ENCODE data around the gene MRPL52.
A peak's percentile ranks its signal among the peaks of the same experiment; 100 is the strongest.

MRPL52 gene

DNA sequence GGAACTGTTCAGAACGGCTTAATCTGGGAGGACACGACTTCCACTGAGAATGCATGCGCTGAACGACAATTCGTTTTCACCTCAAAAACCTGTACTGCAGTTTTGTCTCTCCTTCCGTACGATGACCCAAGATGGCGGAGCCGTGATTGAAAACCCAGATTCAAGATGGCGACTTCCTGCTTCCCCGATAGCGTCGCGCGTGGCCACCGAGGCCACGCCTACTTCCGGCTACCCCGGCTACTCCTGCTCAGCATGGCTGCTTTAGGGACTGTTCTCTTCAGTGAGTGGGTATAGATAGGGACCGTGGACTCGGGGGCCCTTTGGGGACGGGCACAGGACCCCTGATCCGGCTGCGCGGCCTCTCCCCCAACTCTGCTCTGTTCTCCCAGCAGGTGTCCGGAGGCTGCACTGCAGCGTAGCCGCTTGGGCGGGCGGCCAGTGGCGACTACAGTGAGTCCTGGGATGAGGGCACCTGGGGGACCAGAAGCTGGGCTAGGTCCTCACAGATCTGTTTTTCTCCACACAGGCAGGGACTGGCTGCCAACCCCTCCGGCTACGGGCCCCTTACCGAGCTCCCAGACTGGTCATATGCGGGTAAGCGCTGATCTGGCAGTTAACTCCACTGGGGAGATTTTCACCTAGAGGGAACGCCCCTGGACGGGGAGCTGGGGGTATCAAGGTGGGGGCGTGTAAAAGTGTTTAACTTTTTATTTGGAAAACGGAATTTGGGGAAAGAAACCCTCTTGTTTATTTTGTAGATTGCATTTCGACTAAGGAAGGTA is at the start of gene MRPL52:
TSS of gene MRPL52 (plus strand) at position 227 of the 782 bp plus-strand sequence. CDS start at position 253, 26 bp downstream.
- H3K4me3 ChIP-seq (ENCODE audit: low read length), result peak within 1 kb of the TSS; percentile 96
- no peaks in the 10 kb centered on the region for H3K27me3 ChIP-seq (ENCODE audit: control insufficient read depth, low read length)
- peak within 1 kb of the TSS; percentile 71 for H3K27ac ChIP-seq (ENCODE audit: low read depth, low read length)
- H3K4me2 ChIP-seq (ENCODE audit: low read length), result peak within 1 kb of the TSS; percentile 77
- TF ChIP-seq, protein P1, sequence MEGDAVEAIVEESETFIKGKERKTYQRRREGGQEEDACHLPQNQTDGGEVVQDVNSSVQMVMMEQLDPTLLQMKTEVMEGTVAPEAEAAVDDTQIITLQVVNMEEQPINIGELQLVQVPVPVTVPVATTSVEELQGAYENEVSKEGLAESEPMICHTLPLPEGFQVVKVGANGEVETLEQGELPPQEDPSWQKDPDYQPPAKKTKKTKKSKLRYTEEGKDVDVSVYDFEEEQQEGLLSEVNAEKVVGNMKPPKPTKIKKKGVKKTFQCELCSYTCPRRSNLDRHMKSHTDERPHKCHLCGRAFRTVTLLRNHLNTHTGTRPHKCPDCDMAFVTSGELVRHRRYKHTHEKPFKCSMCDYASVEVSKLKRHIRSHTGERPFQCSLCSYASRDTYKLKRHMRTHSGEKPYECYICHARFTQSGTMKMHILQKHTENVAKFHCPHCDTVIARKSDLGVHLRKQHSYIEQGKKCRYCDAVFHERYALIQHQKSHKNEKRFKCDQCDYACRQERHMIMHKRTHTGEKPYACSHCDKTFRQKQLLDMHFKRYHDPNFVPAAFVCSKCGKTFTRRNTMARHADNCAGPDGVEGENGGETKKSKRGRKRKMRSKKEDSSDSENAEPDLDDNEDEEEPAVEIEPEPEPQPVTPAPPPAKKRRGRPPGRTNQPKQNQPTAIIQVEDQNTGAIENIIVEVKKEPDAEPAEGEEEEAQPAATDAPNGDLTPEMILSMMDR (IDR thresholded peaks at IDR 0.05; ENCODE audit: low read depth, low read length, poor library complexity, severe bottlenecking), result no peak
- peaks cover 37% of the 10 kb centered on the region for H3K36me3 ChIP-seq (ENCODE audit: control insufficient read depth, low read length)
- peaks cover 45% of the 10 kb centered on the region for H3K4me1 ChIP-seq (ENCODE audit: control insufficient read depth, low read length)
- no peaks in the 10 kb centered on the region for H4K20me1 ChIP-seq (ENCODE audit: control insufficient read depth, insufficient read depth, low read depth, low read length)
- H3K9me3 ChIP-seq (ENCODE audit: control insufficient read depth, insufficient read depth, low read length), result no peaks in the 10 kb centered on the region
- H3F3A ChIP-seq (ENCODE audit: control insufficient read depth, insufficient read depth), result peaks cover 15% of the 10 kb centered on the region
- no peaks in the 10 kb centered on the region for H3K9me2 ChIP-seq (replicated peaks; ENCODE audit: control insufficient read depth, low read length)
- H3K79me2 ChIP-seq (ENCODE audit: control insufficient read depth, low read length), result peaks cover 29% of the 10 kb centered on the region

DNA sequence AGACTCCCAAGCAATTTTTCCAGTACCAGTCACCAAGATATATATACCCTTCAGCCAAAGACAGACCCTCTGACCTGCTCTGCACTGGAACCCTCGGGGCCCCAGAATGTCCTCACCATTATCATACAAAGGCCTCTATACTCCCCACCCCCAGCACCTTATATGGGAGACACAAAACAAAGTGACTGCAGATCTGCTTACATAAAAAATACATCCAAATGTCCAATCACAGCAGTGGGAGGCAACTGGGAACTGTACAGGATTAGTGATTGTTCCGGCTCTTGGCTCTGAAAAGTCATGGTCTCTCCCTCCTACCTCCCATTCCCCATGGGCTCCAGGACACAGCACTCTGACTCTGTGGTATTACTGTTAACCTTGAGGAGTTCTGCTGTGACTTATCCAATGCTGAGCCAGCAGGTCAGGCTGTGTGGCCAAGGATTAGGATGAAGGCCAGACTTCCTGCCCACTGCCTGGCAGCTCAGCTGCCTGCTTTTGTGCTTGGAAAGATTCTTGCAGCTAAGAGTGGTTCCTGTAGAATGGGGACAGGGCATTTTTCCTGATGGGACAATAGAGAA is 49.5 kb upstream of the MRPL52 start:
- Histone ChIP-seq H3K9me2 (replicated peaks; ENCODE audit: control insufficient read depth, low read length) (no peaks in the 10 kb centered on the region), H3K4me3 (ENCODE audit: low read length) (no peak overlapping the region), H3K27ac (ENCODE audit: low read depth, low read length) (0 out of 2 replicates have a peak overlapping the region, but pooled peaks have one; percentile 0), H3K4me1 (ENCODE audit: control insufficient read depth, low read length) (peaks cover 60% of the 10 kb centered on the region), H3K27me3 (ENCODE audit: control insufficient read depth, low read length) (no peaks in the 10 kb centered on the region), H3K36me3 (ENCODE audit: control insufficient read depth, low read length) (peaks cover 61% of the 10 kb centered on the region), H3F3A (ENCODE audit: control insufficient read depth, insufficient read depth) (peaks cover 9% of the 10 kb centered on the region), H3K9me3 (ENCODE audit: control insufficient read depth, insufficient read depth, low read length) (no peaks in the 10 kb centered on the region), H4K20me1 (ENCODE audit: control insufficient read depth, insufficient read depth, low read depth, low read length) (no peaks in the 10 kb centered on the region), H3K79me2 (ENCODE audit: control insufficient read depth, low read length) (peaks cover 57% of the 10 kb centered on the region), H3K4me2 (ENCODE audit: low read length) (no peak overlapping the region)
- TF ChIP-seq, protein P1 (IDR thresholded peaks at IDR 0.05; ENCODE audit: low read depth, low read length, poor library complexity, severe bottlenecking), result no peak
- TF ChIP-seq EZH2phosphoT487 (IDR thresholded peaks at IDR 0.05; ENCODE audit: borderline replicate concordance, low read length), result no peak

DNA sequence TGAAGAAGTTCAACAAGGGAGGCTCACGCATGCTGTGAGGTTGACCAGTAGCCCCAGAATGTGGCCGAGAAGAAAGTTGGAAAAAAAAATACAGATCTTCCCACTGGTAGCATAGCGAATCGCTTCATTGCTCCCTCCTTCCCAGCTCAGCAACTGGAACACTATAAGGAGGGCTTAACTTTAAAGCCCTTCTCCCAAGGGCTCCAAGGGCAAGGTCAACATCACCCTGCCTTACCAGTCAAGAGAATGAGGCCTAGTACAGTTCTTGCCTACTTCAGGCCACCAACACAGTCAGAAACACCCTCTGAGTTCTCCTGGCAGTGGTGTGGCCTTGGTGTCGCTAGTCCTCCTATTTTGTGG is 48.8 kb upstream of the MRPL52 start:
- H3K36me3 ChIP-seq (ENCODE audit: control insufficient read depth, low read length), result peaks cover 56% of the 10 kb centered on the region
- H4K20me1 ChIP-seq (ENCODE audit: control insufficient read depth, insufficient read depth, low read depth, low read length), result no peaks in the 10 kb centered on the region
- peak overlapping the region; percentile 30 for H3K27ac ChIP-seq (ENCODE audit: low read depth, low read length)
- H3K27me3 ChIP-seq (ENCODE audit: control insufficient read depth, low read length), result no peaks in the 10 kb centered on the region
- H3K79me2 ChIP-seq (ENCODE audit: control insufficient read depth, low read length), result peaks cover 60% of the 10 kb centered on the region
- H3F3A ChIP-seq (ENCODE audit: control insufficient read depth, insufficient read depth), result peaks cover 9% of the 10 kb centered on the region
- TF ChIP-seq EZH2phosphoT487 (IDR thresholded peaks at IDR 0.05; ENCODE audit: borderline replicate concordance, low read length), result no peak
- TF ChIP-seq, protein P1 (IDR thresholded peaks at IDR 0.05; ENCODE audit: low read depth, low read length, poor library complexity, severe bottlenecking), result no peak
- H3K9me2 ChIP-seq (replicated peaks; ENCODE audit: control insufficient read depth, low read length), result no peaks in the 10 kb centered on the region
- H3K4me2 ChIP-seq (ENCODE audit: low read length), result no peak overlapping the region
- H3K9me3 ChIP-seq (ENCODE audit: control insufficient read depth, insufficient read depth, low read length), result no peaks in the 10 kb centered on the region
- H3K4me1 ChIP-seq (ENCODE audit: control insufficient read depth, low read length), result peaks cover 64% of the 10 kb centered on the region
- H3K4me3 ChIP-seq (ENCODE audit: low read length), result no peak overlapping the region
